Tibial nerve (tissue), 4 donors: ENCODE data around the gene ERC2. TPM values are rescaled to one million over a fixed set of nuclear protein-coding genes. Genes with fewer than 3 reads are reported as not detected.

ENCODE experiments used
- DNase-seq, 2 donors: peaks; one replicate each; pipeline ENCODE4 v3.0.0-alpha.2; 2019; ENCODE audit warnings: low spot score in 2 of 2
- H3K27ac ChIP-seq, 4 donors: fragments of 200-600 bp; sonication (generic) in 3 of 4; one replicate each; pipeline ENCODE4 v1.5.1; 2017 to 2019; ENCODE audit warnings: mild to moderate bottlenecking in 1 of 4
- H3K27me3 ChIP-seq, 2 donors: fragments of 200-600 bp; sonication (generic) in 1 of 2; one replicate each; pipeline versions ENCODE4 v1.5.1 to v1.6.0; 2017 to 2019
- H3K36me3 ChIP-seq, 3 donors: fragments of 200-600 bp; sonication (generic); one replicate each; pipeline ENCODE4 v1.5.1; 2018 to 2019
- H3K4me1 ChIP-seq, 4 donors: fragments of 200-600 bp; sonication (generic) in 3 of 4; one replicate each; pipeline ENCODE4 v1.5.1; 2017 to 2019
- H3K4me3 ChIP-seq, 4 donors: fragments of 200-600 bp; sonication (generic) in 3 of 4; one replicate each; pipeline ENCODE4 v1.5.1; 2017 to 2019; ENCODE audit warnings: mild to moderate bottlenecking in 1 of 4, moderate library complexity in 1 of 4
- H3K9me3 ChIP-seq, 4 donors: fragments of 200-600 bp; sonication (generic) in 3 of 4; one replicate each; pipeline ENCODE4 v1.5.1; 2017 to 2019
- EP300 ChIP-seq, 2 donors: sonication (generic); formaldehyde crosslinking; IDR thresholded peaks; one replicate each; pipeline ENCODE4 v1.6.1; 2017; ENCODE audit warnings: antibody characterized with exemption in 2 of 2, mild to moderate bottlenecking in 1 of 2
- POLR2A ChIP-seq, 2 donors: fragments of 450-650 bp; IDR thresholded peaks; one replicate each; pipeline ENCODE4 v1.6.1; 2017; ENCODE audit warnings: antibody characterized with exemption in 2 of 2, mild to moderate bottlenecking in 2 of 2, moderate library complexity in 2 of 2
- WGBS, 2 donors: methylation state at CpG; one replicate each; pipeline ENCODE4 v1.1.5; 2018; 5-methylcytosine and 5-hydroxymethylcytosine counted together
- total RNA-seq, 4 donors: library from RNA; depleted of rRNA; stranded (reverse); fragments of >200 nt; gene quantifications; one replicate each; pipeline ENCODE4 v1.1.0, GENCODE V29; 2016
- TF ChIP-seq, protein P1 (sequence below), 5 experiments: fragments of 200-600 bp in 3 of 5; fragments of 450-650 bp in 2 of 5; sonication (generic) in 3 of 5; IDR thresholded peaks; one replicate each; pipeline ENCODE4 v1.5.1; 2016 to 2019; ENCODE audit warnings: antibody characterized with exemption in 5 of 5, mild to moderate bottlenecking in 3 of 5, moderate library complexity in 2 of 5

Gene ERC2
- total RNA-seq, 4 donors from 2014 or later, result 0.84 to 0.98 (median 0.90) TPM; not detected in 1

DNA sequence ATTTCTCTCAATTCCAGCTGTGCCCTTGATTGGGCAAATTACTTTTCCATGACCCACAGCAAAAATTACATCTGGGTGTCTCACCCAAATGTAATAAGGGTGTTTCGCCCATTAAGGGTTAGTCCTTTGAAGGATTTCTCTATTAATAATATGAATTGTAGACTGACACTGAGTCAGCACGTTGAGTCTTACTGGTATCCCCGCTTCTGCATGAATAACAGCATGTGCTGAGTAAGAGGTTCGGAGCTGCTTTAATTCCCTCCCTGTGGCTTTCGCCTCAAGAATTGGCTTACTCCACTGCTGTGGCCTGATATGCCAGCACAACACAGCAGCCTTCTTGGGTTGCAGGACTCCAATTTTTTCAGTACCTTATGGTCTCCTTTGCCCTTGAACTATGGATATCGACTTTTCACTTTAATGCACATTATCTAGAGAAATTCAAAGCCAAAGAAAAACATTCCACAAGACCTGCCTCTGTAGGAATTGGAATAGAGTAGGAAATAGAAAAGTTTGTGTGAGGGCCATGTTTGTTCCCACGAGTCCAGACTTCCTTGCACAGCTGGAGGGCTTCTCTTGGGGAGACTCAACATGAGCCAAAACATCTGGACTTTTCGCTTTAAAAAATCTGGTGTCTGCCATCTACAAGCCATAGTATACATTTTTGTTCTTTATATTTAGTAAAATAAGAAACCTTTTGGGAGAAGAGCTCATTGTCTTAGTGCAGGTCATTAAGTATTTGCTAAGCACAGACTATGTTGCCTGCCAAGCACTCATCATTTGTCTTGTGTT, 20.7 kb upstream of the ERC2 start:
- H3K27ac ChIP-seq, result no peak overlapping the region
- no peaks in the 10 kb centered on the region for H3K27me3 ChIP-seq
- H3K9me3 ChIP-seq, result no peaks in the 10 kb centered on the region
- 46 to 53% methylated on average over 8 of the region's 8 CpGs for whole genome bisulfite sequencing, 2 donors
- H3K4me1 ChIP-seq, result no peaks in the 10 kb centered on the region
- no peaks in the 10 kb centered on the region for H3K36me3 ChIP-seq
- no peak overlapping the region for H3K4me3 ChIP-seq
- DNase-seq, result no peak
- TF ChIP-seq POLR2A (IDR thresholded peaks at IDR 0.05) (no peak), EP300 (IDR thresholded peaks at IDR 0.05) (no peak)
- TF ChIP-seq, protein P1, sequence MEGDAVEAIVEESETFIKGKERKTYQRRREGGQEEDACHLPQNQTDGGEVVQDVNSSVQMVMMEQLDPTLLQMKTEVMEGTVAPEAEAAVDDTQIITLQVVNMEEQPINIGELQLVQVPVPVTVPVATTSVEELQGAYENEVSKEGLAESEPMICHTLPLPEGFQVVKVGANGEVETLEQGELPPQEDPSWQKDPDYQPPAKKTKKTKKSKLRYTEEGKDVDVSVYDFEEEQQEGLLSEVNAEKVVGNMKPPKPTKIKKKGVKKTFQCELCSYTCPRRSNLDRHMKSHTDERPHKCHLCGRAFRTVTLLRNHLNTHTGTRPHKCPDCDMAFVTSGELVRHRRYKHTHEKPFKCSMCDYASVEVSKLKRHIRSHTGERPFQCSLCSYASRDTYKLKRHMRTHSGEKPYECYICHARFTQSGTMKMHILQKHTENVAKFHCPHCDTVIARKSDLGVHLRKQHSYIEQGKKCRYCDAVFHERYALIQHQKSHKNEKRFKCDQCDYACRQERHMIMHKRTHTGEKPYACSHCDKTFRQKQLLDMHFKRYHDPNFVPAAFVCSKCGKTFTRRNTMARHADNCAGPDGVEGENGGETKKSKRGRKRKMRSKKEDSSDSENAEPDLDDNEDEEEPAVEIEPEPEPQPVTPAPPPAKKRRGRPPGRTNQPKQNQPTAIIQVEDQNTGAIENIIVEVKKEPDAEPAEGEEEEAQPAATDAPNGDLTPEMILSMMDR (IDR thresholded peaks at IDR 0.05), result no peak

DNA sequence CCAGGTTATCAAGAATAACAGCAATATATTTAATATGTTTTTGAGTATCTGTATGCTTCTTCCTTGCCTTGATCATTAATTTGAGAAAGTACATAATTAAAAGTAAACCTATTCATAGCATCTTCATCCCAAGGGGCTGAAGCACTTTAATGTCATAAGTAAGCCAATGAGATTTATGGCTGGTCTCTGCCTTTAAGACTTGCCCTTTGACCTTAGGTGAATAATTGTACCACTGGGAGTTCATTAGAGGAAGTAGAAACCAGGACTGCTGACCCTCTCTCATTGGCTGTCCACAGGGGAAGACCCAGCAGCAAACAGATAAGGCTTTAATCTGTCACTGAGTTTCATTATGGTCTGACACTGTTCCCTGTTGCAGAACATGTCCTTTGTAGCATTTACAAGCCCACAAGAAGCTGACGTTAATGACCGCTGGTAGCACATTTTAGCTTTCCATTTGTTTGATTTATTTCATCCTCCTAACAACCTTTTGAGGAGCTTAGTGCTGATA, 16.3 kb upstream of the ERC2 start:
- Histone ChIP-seq H3K9me3 (no peaks in the 10 kb centered on the region), H3K36me3 (no peaks in the 10 kb centered on the region), H3K4me1 (no peaks in the 10 kb centered on the region), H3K4me3 (no peak overlapping the region), H3K27ac (no peak overlapping the region), H3K27me3 (no peaks in the 10 kb centered on the region)
- no peak for DNase-seq
- WGBS, 2 donors, result 39 to 43% methylated on average over 2 of the region's 2 CpGs
- TF ChIP-seq EP300 (IDR thresholded peaks at IDR 0.05), result no peak
- TF ChIP-seq, protein P1 (IDR thresholded peaks at IDR 0.05), result no peak
- no peak for TF ChIP-seq POLR2A (IDR thresholded peaks at IDR 0.05)

DNA sequence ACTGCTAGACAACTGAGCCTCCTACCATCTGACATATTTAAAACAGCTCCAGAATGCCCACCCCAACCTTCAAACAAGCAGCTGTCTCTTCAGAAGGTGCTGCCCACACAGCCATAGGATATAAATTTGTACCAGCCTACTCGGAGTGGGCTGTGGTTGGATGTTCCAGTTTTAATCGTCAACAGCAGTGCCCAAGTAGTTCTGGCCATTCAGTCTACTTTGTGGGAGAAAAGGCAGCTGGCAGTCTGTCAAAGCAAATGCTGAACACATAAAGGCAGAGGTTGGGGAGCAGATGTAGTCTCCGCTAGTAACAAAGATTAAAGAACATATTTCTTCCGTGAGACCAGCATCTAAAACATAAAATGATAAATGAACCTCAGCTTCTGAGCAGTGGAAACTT, 15.9 kb upstream of the ERC2 start:
- Histone ChIP-seq H3K27ac (no peak overlapping the region), H3K27me3 (no peaks in the 10 kb centered on the region), H3K9me3 (no peaks in the 10 kb centered on the region), H3K4me1 (no peaks in the 10 kb centered on the region), H3K4me3 (no peak overlapping the region), H3K36me3 (no peaks in the 10 kb centered on the region)
- no peak for DNase-seq
- TF ChIP-seq, protein P1 (IDR thresholded peaks at IDR 0.05), result no peak
- TF ChIP-seq EP300 (IDR thresholded peaks at IDR 0.05) (no peak), POLR2A (IDR thresholded peaks at IDR 0.05) (no peak)
- WGBS, 2 donors, result 36 to 50% methylated on average over 4 of the region's 4 CpGs

DNA sequence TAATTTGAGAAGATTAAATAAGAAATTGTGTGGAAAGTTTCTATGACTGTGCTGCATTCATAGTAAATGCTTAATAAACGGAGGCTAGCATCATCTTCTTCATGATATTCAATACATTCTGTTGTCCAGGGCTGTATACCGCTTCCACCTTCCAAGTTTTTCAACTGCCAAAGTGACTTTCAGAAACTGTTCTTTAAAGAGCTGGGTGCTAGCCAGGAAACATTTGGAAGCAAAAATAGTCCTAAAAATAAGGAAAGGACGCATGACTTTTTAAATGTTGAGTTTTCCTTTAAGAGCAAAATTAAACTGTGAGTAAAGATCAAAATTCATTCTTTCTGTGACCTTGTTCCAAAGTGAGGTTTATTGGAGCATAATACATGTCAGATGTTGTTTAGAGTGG, 9.4 kb upstream of the ERC2 start:
- TF ChIP-seq, protein P1 (IDR thresholded peaks at IDR 0.05), result no peak
- TF ChIP-seq POLR2A (IDR thresholded peaks at IDR 0.05) (no peak), EP300 (IDR thresholded peaks at IDR 0.05) (no peak)
- DNase-seq, result no peak
- H3K4me1 ChIP-seq, result no peaks in the 10 kb centered on the region
- H3K9me3 ChIP-seq, result no peaks in the 10 kb centered on the region
- H3K4me3 ChIP-seq, result no peak overlapping the region
- H3K27me3 ChIP-seq, result no peaks in the 10 kb centered on the region
- no peaks in the 10 kb centered on the region for H3K36me3 ChIP-seq
- 60 to 62% methylated on average over 3 of the region's 3 CpGs for WGBS, 2 donors
- H3K27ac ChIP-seq, result no peak overlapping the region

DNA sequence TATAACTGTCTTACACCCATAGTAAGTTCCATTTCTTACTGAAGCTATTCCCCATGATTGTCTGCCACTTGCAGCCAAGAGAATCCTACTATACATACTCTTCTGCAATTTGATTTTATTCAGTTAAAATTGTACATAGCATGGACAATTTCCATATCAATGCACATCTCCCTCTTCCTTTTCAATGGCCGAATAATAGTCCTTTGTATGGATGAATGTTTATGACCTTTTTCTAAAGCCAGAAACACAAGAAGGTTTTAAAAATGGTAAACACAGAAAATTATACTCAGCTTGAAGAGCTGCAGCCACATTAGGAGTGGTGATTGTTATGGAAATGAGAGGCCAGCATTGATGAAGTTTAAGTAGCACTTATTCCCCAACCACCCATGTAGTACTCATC, 8.5 kb upstream of the ERC2 start:
- Histone ChIP-seq H3K27me3 (no peaks in the 10 kb centered on the region), H3K36me3 (no peaks in the 10 kb centered on the region), H3K27ac (no peak overlapping the region), H3K4me3 (no peak overlapping the region), H3K9me3 (no peaks in the 10 kb centered on the region), H3K4me1 (no peaks in the 10 kb centered on the region)
- TF ChIP-seq POLR2A (IDR thresholded peaks at IDR 0.05), result no peak
- DNase-seq, result no peak
- WGBS, 2 donors, result 66 to 77% methylated on average over 1 of the region's 1 CpG
